Mucosa of descending colon (tissue), 3 donors: ENCODE measurements around the gene TNIK. TPM values are rescaled to one million over a fixed set of nuclear protein-coding genes. Genes with fewer than 3 reads are reported as not detected.
"Not testable (repeated sequence)": the region's sequence is repeated elsewhere in the genome, so short reads cannot be mapped to it uniquely, and the experiment has no call there.

Source experiments
- ATAC-seq: fragments of 200-7000 bp; cut with Tn5 transposase; one replicate; pipeline ENCODE4 v1.9.1; 2020; ENCODE audit warnings: mild to moderate bottlenecking, moderate library complexity
- DNase-seq, 3 donors: peaks; one replicate each; pipeline ENCODE4 v3.0.0-alpha.2; 2020
- H3K36me3 ChIP-seq: fragments of 200-600 bp; one replicate; pipeline ENCODE4 v1.8.0; 2021; ENCODE audit warnings: low read depth, mild to moderate bottlenecking
- H3K4me1 ChIP-seq: fragments of 200-600 bp; one replicate; pipeline ENCODE4 v1.8.0; 2021; ENCODE audit warnings: low read depth, mild to moderate bottlenecking
- H3K4me3 ChIP-seq: fragments of 200-600 bp; one replicate; pipeline ENCODE4 v1.8.0; 2021; ENCODE audit warnings: mild to moderate bottlenecking
- H3K9me3 ChIP-seq: fragments of 200-600 bp; one replicate; pipeline ENCODE4 v1.8.0; 2021; ENCODE audit warnings: mild to moderate bottlenecking
- intact Hi-C, 2 donors: fragments of 100-400 bp; cut with DNase I in 1 of 2; cut with micrococcal nuclease in 1 of 2; formaldehyde crosslinking; loops; one replicate each; pipeline versions ENCODE4 v1.11.0 to v1.11.1; 2022; cut with DNase I, micrococcal nuclease
- total RNA-seq, 3 donors: library from RNA; stranded (reverse); fragmentation: NEBNext Ultra II Directional in 2 of 3; extraction: Animal tissue kit (Norgen Biotek cat#: 25700) in 2 of 3; gene quantifications; one replicate each; pipeline versions ENCODE4 v1.2.1 to v1.2.4, GENCODE V29; 2021 to 2023
- TF ChIP-seq, protein P1 (sequence below): fragments of 200-600 bp; IDR thresholded peaks from one replicate; pipeline ENCODE4 v1.8.0; 2022; ENCODE audit warnings: antibody characterized with exemption, mild to moderate bottlenecking
- donor health status: DM: no; HTN: no; CAD: no; lungs with moderate emphysema.
- donor health status: DM: no; HTN: no; CAD: no.
- donor health status: DM: no; HTN: yes; CAD: no.

TNIK gene
- total RNA-seq, 3 donors from 2014 or later: 27.2 to 33.0 (median 28.0) TPM

DNA sequence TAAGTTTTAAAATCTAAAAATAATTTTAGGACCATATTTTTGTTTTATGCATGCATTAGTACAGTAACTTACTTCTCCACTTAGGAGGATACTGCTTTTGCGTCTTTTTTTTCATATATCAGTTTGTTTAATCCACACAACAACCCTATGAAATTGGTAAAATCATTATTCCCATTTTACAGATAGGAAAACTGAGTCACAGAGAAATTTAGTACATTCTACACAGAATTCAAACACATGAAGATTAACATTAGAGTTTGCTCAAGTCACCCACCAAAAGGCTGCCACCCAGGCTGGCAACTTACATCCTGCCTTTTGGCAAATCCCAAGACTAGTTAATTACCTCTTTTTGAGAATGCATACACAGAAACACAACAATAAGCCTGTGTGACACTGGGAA lies 28.7 kb downstream of the TNIK start:
- Histone ChIP-seq H3K4me3 (no peak overlapping the region), H3K36me3 (no peaks in the 10 kb centered on the region), H3K9me3 (no peaks in the 10 kb centered on the region), H3K4me1 (peaks cover 5% of the 10 kb centered on the region)
- TF ChIP-seq, protein P1, sequence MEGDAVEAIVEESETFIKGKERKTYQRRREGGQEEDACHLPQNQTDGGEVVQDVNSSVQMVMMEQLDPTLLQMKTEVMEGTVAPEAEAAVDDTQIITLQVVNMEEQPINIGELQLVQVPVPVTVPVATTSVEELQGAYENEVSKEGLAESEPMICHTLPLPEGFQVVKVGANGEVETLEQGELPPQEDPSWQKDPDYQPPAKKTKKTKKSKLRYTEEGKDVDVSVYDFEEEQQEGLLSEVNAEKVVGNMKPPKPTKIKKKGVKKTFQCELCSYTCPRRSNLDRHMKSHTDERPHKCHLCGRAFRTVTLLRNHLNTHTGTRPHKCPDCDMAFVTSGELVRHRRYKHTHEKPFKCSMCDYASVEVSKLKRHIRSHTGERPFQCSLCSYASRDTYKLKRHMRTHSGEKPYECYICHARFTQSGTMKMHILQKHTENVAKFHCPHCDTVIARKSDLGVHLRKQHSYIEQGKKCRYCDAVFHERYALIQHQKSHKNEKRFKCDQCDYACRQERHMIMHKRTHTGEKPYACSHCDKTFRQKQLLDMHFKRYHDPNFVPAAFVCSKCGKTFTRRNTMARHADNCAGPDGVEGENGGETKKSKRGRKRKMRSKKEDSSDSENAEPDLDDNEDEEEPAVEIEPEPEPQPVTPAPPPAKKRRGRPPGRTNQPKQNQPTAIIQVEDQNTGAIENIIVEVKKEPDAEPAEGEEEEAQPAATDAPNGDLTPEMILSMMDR: no peak
- no peak for DNase-seq
- intact Hi-C loops: no loop called here
- ATAC-seq: no peak

DNA sequence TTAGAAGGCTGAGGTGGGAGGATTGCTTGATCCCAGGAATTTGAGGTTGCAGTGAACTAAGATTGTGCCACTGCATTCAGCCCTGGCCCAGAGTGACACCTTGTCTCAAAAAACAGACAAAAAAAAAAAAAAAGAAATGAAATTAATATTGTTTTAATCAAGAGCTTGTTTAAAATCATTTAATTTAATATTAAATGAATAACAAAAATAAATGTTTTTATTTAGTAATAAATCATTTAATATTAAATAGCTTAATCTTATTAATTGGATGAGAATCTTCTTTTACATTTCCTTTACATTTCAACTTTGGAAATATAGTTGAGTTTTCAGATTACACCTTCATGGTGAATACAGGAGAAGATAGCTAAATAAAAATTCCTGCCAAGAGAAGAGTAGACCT lies 29.7 kb downstream of the TNIK start:
- H3K36me3 ChIP-seq: no peaks in the 10 kb centered on the region
- intact Hi-C loops: no loop called here
- no peaks in the 10 kb centered on the region for H3K9me3 ChIP-seq
- TF ChIP-seq, protein P1: no peak
- DNase-seq: no peak
- no peak for ATAC-seq
- H3K4me1 ChIP-seq: peaks cover 5% of the 10 kb centered on the region
- no peak overlapping the region for H3K4me3 ChIP-seq

DNA sequence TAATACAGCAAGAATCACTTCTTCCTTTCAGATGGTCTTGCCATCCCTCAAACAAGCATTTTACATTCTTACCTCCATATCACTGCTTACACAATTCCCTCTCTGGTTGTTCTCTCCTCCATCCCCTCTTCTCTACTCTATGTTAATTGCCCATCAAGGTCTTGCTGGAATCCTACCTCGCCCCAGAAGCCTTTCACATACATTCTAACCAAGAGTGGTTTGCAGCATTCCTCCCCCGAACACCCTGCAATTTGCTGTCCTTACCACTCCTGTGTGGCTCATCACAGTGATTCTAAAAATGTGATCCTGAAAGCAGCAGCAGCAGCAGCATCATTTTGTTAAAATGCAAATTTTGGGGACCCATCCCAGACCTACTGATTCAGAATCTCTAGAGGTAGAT lies 30.6 kb downstream of the TNIK start:
- Histone ChIP-seq H3K9me3 (no peaks in the 10 kb centered on the region), H3K36me3 (no peaks in the 10 kb centered on the region), H3K4me3 (no peak overlapping the region), H3K4me1 (peaks cover 5% of the 10 kb centered on the region)
- ATAC-seq: no peak
- DNase-seq: no peak
- TF ChIP-seq, protein P1: no peak
- intact Hi-C loops: no loop called here

DNA sequence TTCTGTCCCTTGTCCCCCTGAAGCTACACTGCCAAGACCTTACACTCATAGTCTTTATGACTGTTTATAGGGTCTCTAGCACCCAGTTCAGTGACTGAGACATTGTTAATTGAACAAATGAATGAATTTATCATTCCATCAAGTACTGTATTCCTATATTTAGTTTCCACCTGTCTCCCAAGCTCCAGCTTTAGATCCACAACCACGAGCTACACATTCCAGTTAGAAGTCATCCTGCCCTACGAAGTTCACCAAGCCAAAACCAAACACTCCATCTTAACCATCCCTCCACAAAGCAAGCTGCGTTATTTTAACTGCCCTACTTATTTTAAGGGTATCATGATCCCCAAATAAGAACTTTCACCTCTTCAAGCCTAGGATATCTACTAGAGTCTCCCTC lies 31.3 kb downstream of the TNIK start:
- Histone ChIP-seq H3K4me1 (peaks cover 5% of the 10 kb centered on the region), H3K36me3 (no peaks in the 10 kb centered on the region), H3K9me3 (no peaks in the 10 kb centered on the region), H3K4me3 (no peak overlapping the region)
- ATAC-seq (no peak), DNase-seq (no peak)
- TF ChIP-seq, protein P1: no peak
- intact Hi-C loops: no loop called here

DNA sequence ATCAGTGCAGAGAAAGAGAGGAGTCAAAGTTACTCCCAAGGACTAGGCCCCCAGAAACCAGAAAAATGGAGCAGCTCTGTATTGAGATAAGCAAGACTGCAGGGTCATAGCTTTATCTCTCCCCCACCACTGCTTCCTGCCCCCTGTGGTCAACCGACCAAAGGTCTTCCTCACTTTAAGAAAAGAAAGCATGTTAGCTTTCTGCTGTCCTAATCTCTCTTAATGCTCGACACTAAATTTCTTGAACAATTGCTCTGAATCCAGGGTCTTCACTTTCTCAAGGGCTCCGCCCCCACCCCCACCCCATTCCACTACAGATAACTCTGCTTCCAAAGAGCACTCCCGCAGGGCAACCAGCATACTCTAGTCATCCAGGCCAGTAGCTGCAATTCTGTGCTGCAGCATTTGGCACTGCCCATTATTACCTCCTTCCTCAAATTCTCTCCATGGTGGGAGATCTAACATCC lies 31.9 kb downstream of the TNIK start:
- H3K4me1 ChIP-seq: peaks cover 5% of the 10 kb centered on the region
- H3K4me3 ChIP-seq: no peak overlapping the region
- intact Hi-C loops: no loop called here
- TF ChIP-seq, protein P1: no peak
- ATAC-seq: no peak
- H3K9me3 ChIP-seq: no peaks in the 10 kb centered on the region
- no peak for DNase-seq
- H3K36me3 ChIP-seq: no peaks in the 10 kb centered on the region

DNA sequence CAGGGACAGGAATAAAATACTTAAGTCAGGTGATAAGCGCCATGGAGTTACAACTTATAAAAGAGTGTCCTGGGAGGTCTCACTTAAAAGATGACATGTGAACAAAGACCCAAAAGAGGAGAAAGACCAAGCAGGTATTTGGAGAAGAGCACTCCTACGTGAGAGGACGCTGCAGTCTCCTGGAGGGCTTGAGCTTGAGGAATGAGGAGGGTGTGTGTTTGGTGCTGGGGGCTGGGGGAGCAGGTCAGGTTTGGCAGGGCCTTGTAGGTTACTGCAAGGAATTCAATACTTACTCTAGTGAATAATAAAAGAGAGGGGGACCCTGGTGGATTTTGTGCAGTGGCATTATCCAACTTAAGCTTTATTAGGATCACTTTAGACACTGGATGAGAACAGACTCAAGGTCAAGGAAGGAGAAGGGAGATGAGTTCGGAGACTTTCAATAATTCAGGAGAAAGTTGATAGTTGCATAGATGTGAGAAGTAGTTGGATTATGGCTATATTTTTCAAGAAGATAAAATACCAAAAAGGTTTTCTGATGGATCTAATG lies 32.4 kb downstream of the TNIK start:
- Histone ChIP-seq H3K9me3 (no peaks in the 10 kb centered on the region), H3K36me3 (no peaks in the 10 kb centered on the region), H3K4me1 (peaks cover 6% of the 10 kb centered on the region), H3K4me3 (no peak overlapping the region)
- TF ChIP-seq, protein P1: no peak
- no peak for DNase-seq
- intact Hi-C loops: no loop called here
- no peak for ATAC-seq

DNA sequence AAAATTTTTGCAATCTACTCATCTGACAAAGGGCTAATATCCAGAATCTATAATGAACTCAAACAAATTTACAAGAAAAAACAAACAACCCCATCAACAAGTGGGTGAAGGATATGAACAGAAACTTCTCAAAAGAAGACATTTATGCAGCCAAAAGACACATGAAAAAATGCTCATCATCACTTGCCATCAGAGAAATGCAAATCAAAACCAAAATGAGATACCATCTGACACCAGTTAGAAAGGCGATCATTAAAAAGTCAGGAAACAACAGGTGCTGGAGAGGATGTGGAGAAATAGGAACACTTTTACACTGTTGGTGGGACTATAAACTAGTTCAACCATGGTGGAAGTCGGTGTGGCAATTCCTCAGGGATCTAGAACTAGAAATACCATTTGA lies 36.1 kb downstream of the TNIK start:
- H3K4me3 ChIP-seq, ATAC-seq, intact Hi-C loops, DNase-seq, H3K36me3 ChIP-seq, H3K9me3 ChIP-seq: not testable (repeated sequence)
- H3K4me1 ChIP-seq: peaks cover 12% of the 10 kb centered on the region

DNA sequence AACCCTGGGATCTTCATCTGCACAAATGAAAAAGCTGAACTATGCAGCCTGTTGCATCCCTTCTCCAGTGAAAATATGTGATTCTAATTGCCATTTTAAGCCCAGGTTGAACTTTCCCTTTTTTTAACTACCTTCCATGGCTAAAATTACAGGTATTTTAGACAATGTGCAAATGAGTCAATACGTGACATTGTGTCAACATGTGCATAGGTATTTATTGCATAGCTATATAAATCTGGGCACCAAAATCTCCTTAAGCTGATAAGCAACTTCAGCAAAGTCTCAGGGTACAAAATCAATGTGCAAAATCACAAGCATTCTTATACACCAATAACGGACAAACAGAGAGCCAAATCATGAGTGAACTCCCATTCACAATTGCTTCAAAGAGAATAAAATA lies 37.4 kb downstream of the TNIK start:
- H3K9me3 ChIP-seq, H3K4me3 ChIP-seq, intact Hi-C loops, DNase-seq, H3K36me3 ChIP-seq, H3K4me1 ChIP-seq: not testable (repeated sequence)
- peak; percentile 52 for ATAC-seq
